ENCODE measurements around the gene OSBPL2.

GRCh38 chr20:62210496-62210855, 27.8 kb upstream of the OSBPL2 start:
- no peak for TF ChIP-seq CTCF (IDR thresholded peaks at IDR 0.05 in 8 of 11, conservative IDR thresholded peaks at IDR 0.05 in 3 of 11)
- TF ChIP-seq POLR2AphosphoS5 (IDR thresholded peaks at IDR 0.05): no peak

Measured in spleen (tissue), 7 donors.